ENCODE results near the gene MAGI1.
A peak's percentile ranks its signal among the peaks of the same experiment; 100 is the strongest.

Gene MAGI1

GRCh38 chr3:65550137-65550536 is 488.6 kb downstream of the MAGI1 start (continued):
- TF ChIP-seq TSHZ2 (CRISPR knock-in tag; IDR thresholded peaks at IDR 0.05) (no peak), TOX (CRISPR knock-in tag; IDR thresholded peaks at IDR 0.05; ENCODE audit: borderline replicate concordance) (no peak), ESRRG (CRISPR knock-in tag; IDR thresholded peaks at IDR 0.05) (no peak), ARNTL (CRISPR knock-in tag; IDR thresholded peaks at IDR 0.05; ENCODE audit: borderline replicate concordance, low read depth) (no peak), CREB5 (CRISPR knock-in tag; IDR thresholded peaks at IDR 0.05; ENCODE audit: low read depth) (no peak), ZNF565 (CRISPR knock-in tag; conservative IDR thresholded peaks at IDR 0.05; ENCODE audit: low read depth) (no peak), CSDC2 (CRISPR knock-in tag; IDR thresholded peaks at IDR 0.05) (no peak)

GRCh38 chr3:65549626-65549959 is 489.1 kb downstream of the MAGI1 start:
- ATAC-seq, result no peak
- TF ChIP-seq PATZ1 (CRISPR knock-in tag; IDR thresholded peaks at IDR 0.05; ENCODE audit: borderline replicate concordance) (no peak), ESRRG (CRISPR knock-in tag; IDR thresholded peaks at IDR 0.05) (no peak), OSR1 (CRISPR knock-in tag; IDR thresholded peaks at IDR 0.05) (no peak), POU6F1 (CRISPR knock-in tag; IDR thresholded peaks at IDR 0.05; ENCODE audit: borderline replicate concordance, low read depth) (no peak), ZFP3 (CRISPR knock-in tag; IDR thresholded peaks at IDR 0.05) (no peak), SNAI2 (CRISPR knock-in tag; IDR thresholded peaks at IDR 0.05) (no peak), GLIS3 (CRISPR knock-in tag; IDR thresholded peaks at IDR 0.05) (no peak), ISL1 (CRISPR knock-in tag; IDR thresholded peaks at IDR 0.05) (no peak), ZNF70 (CRISPR knock-in tag; IDR thresholded peaks at IDR 0.05) (no peak), TCF4 (CRISPR knock-in tag; IDR thresholded peaks at IDR 0.05; ENCODE audit: borderline replicate concordance) (no peak), ZNF8 (CRISPR knock-in tag; IDR thresholded peaks at IDR 0.05) (no peak), ZFP30 (CRISPR knock-in tag; IDR thresholded peaks at IDR 0.05) (no peak), ARNTL (CRISPR knock-in tag; IDR thresholded peaks at IDR 0.05; ENCODE audit: borderline replicate concordance, low read depth) (no peak), CSRNP3 (CRISPR knock-in tag; IDR thresholded peaks at IDR 0.05) (no peak), CREB5 (CRISPR knock-in tag; IDR thresholded peaks at IDR 0.05; ENCODE audit: low read depth) (no peak)

- peak; percentile 87 for ATAC-seq
- no peak for TF ChIP-seq SNAI2 (CRISPR knock-in tag; IDR thresholded peaks at IDR 0.05)
- TF ChIP-seq ZNF8 (CRISPR knock-in tag; IDR thresholded peaks at IDR 0.05), result no peak
- TF ChIP-seq TOX (CRISPR knock-in tag; IDR thresholded peaks at IDR 0.05; ENCODE audit: borderline replicate concordance), result no peak
- no peak for TF ChIP-seq PPARA (CRISPR knock-in tag; IDR thresholded peaks at IDR 0.05; ENCODE audit: borderline replicate concordance)
- no peak for TF ChIP-seq ISL1 (CRISPR knock-in tag; IDR thresholded peaks at IDR 0.05)
- TF ChIP-seq CSRNP3 (CRISPR knock-in tag; IDR thresholded peaks at IDR 0.05), result no peak
- TF ChIP-seq ZNF565 (CRISPR knock-in tag; conservative IDR thresholded peaks at IDR 0.05; ENCODE audit: low read depth), result no peak
- TF ChIP-seq CSDC2 (CRISPR knock-in tag; IDR thresholded peaks at IDR 0.05), result no peak
- TF ChIP-seq ARNTL (CRISPR knock-in tag; IDR thresholded peaks at IDR 0.05; ENCODE audit: borderline replicate concordance, low read depth), result no peak
- no peak for TF ChIP-seq ZFP3 (CRISPR knock-in tag; IDR thresholded peaks at IDR 0.05)
- no peak for TF ChIP-seq POU6F1 (CRISPR knock-in tag; IDR thresholded peaks at IDR 0.05; ENCODE audit: borderline replicate concordance, low read depth)
- TF ChIP-seq ZFP30 (CRISPR knock-in tag; IDR thresholded peaks at IDR 0.05), result no peak
- no peak for TF ChIP-seq ZC3H10 (CRISPR knock-in tag; IDR thresholded peaks at IDR 0.05)
Observed at GRCh38 chr3:65548848-65549625, 489.7 kb downstream of the MAGI1 start.
